ENCODE data around the gene MIOS.
A peak's percentile ranks its signal among the peaks of the same experiment; 100 is the strongest.

The MIOS gene

DNA sequence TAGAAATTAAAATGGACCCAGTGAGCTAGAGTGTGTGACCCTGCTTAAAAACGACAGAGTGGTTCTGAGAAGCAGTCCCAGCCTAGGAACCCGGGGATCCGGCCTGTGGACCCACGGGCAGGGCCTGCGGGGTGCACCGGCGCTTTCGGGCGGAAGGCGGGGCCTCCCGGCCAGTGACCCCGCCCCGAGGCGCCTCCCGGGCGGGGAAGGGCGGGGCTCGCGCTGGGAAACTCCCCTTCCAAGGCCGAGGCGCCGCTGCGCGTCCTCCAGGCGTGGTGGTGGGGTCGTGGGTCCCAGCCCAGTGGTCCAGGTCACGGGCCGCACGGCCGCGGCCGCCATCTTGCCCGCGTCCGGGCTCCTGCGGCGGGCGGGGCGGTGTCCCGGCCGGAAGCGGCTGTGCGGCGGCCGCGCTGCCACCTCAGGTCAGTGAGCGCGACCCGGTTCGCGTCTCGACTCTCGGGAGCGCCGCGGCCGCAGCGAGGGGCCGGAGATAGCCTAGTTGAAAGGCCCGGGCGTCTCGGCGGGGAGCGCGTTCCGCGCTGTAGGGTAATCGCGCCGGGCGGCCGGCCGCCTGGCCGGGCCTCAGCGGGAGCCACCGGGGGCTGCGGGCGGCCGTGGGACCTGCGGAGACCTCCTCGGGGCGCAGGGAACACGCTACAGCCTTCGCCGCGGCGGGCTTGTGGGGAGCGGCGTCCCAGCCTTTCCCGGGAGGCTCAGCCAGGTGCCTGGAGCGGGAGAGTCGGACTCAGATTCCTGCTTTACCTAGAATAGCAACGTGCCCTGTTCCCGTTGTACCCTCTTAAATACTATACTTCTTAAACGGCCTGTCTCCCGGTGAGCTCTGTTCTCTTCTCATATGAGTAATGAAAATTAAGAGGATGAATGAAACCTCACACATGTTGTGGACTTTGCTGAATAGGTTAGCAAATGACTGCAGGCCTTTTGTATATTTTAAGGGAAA, at the start of gene MIOS:
MIOS (plus strand) TSS at position 234 of the 961 bp plus-strand sequence. CDS start 5,592 bp downstream, outside the sequence.
- DNase-seq, result peak; percentile 44

DNA sequence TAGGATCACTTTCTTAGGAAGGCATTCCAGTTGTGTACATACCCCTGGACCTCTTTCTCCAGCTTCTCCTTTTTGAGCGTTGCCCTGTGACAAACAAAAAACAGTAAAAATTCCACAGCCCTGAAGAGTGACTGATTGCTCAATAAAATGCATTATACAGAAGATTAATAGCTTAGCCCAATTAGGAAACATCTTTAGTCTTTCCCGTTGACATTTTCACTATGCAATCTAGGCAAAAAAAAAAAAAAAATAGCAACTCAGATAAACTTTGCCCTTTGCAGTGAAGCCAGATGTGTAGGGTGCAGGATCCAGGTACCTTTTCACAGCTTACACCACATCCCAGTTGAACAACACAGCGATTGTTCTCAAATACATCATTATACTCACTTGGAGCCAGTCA, 48.9 kb upstream of the MIOS start:
- no peak for DNase-seq

DNA sequence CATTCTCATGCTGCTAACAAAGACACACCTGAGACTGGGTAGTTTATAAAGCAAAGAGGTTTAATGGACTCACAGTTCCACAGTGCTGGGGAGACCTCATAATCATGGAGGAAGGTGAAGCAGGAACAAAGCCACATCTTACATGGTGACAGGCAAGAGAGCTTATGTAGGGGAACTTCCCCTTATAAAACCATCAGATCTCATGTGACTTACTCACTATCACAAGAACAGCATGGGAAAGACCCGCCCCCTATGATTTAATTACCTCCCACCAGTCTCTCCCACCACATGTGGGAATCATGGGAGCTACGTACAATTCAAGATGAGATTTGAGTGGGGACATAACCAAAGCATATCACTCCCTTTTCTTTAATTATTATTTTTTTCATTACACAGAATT, 47.6 kb upstream of the MIOS start:
- DNase-seq, result no peak

- no peak for DNase-seq
Measured at GRCh38 chr7:7519528-7519927, 47.2 kb upstream of the MIOS start.

DNA sequence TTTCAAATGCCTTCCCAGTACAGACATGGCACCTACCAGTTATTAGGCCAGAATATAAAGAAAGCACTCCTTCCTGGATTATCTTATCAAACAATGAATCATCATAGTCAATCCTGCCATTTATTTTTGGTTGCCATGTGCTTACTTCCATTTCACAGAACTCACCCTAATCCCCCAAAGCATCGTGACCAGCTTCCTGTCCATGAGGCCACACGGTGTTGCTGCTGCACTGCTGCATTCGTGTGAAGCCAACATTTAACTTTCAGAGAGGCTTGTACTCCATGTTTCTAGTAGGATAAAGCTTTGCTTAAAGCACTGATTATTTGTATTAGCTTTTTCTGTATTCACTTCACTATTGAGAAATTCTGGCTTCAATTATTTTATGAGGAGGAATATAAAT, 45.4 kb upstream of the MIOS start:
- no peak for DNase-seq

DNA sequence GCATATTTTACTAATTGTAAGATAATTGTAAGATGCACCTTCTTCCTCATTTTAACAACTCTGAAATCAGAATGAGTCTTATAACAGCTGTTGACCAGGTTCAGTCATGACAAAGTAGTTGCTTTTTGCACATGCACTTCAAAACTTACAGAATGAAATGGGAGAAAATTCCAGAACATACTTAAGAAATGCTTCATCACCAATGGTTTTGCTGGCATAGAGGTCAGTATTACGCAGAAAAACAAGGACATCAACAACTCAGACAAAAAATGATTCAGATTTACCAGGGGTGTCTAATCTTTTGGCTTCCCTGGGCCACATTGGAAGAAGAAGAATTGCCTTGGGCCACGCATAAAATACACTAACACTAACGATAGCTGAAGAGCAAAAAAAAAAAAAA, 44.3 kb upstream of the MIOS start:
- DNase-seq, result no peak

DNA sequence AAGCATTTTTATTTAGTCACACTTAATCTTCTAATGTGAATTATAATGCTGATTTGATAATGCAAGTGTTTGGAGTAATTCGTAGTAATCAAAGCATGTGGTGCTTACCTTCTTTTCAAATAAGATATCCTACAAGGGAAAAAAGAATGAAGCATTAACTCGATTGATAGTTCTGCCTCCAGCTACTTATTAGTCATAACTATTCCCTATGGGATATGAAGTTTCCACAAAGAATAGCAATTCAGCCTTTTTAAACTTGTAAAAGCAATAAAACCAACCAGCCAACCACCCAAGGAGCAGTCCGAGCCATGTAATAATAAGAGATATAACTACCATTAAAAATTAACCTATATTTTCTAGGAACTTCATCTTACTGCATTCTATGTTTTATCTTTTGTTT, 42.6 kb upstream of the MIOS start:
- DNase-seq, result no peak

DNA sequence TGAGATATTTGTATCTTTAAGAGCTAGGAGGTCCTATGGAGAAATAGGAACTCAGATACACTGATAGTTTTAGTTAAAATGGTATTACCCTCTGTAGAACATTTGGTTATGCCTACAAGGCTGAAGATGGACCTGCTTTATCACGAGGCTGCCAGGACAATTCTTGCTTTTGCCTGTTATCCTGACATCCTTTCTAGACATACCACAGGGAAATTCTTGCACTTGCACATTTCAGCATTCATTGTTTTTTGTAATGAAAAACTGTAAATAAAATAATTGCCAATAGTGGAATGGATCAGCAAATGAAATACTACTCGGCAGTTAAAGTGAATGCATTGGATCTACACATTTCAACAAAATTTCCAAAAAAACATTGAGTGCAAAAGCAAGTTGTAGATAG, 40.7 kb upstream of the MIOS start:
- no peak for DNase-seq

- DNase-seq, result no peak
Measured at GRCh38 chr7:7527047-7527446, 39.6 kb upstream of the MIOS start.

GRCh38 chr7:7529328-7529727, 37.4 kb upstream of the MIOS start:
- peak; percentile 94 for DNase-seq

DNA sequence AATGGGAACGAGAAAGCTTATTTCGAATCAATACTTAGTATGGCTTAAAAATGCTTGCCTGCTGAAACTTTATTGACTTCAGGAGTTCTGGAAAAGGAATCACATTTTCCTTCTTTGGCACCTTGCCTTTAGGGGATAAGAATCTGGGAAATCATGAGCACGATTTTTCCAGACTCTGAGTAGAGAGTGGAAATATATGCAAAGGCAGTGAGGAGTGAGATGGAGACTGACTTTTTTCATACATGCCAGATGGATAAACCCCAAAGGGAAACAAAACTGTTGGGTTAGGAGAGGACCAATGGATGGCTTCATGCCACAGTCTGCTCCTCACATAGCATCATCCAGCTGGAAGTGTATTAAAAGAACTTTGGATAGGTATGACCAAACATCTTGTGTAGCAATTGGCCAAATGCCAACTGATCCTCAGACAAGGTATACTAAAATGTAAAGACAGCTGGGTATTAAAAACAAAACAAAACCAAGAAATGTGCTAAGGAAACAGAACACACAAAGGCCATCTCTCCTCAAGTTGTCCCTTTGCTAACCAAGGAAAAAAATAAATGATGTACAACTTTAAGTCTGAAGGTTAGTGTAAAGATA, 32.8 kb upstream of the MIOS start:
- DNase-seq, result no peak

DNA sequence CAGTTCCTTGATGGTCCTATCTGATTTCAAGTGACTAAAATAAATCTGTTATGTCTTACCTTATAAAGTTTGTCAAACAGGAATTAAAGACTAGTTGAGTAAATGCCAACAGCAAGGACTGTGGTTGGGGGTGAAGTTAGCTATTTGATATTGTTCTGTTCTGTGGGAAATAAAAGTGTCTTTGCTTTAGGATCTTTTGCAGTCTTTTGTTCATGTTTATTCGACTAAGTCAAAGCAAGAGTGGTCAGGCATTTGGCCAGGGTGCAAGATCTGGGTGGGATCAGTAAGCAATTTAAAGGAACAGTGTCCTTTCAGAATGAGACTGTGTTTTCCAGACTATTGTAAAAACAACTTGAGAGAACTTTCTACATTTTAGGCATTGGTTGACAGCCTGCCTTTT, 31.0 kb upstream of the MIOS start, which contains the start of gene COL28A1:
COL28A1 (minus strand) TSS at position 183 of the 400 bp plus-strand sequence. CDS start 2,998 bp downstream, outside the sequence.
- no peak for DNase-seq

DNA sequence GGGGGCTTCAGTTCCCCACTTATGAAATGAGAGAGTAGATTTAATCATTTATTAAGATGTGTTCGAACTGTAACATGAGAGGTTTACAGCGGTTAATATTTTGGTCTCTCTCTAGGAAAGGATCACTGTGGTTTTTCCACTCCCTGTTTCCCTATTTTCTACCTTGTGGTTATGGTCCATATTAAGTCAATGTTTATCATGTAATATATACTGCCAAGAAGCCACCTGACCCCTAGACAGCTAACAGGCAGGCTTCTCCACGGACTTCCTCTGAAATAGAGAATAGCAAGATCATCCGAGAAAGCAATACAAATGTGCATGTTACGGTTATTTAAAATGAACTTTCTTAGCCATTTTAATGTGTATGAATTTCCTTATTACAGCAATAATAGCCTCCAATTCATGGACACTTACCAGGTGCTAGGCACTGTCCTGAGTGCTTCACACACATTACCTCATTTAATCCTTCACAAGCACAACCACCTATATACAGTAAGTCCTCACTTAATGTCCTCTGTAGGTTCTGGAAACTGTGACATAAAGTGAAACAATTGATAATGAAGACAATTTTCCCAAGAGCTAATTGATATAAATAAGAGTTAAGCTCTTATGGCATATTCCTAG, 30.2 kb upstream of the MIOS start:
- DNase-seq, result peak; percentile 81

GRCh38 chr7:7537711-7538110, 29.0 kb upstream of the MIOS start:
- no peak for DNase-seq

DNA sequence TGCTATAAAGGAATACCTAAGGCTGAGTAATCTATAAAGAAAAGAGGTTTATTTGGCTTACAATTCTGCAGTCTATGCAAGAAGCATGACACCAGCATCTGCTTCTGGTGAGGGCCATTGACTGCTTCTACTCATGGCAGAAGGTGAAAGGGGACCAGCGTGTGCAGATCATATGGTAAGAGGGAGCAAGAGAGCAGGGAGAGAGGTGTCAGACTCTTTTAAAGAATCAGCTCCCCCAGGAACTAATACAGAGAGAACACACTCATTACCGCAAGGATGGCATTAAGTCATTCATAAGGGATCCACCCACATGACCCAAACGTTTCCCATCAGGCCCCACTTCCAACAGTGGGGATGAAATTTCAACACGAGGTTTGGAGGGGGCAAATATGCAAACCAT, 27.5 kb upstream of the MIOS start:
- DNase-seq, result no peak

- DNase-seq, result no peak
Measured at GRCh38 chr7:7539711-7540110, 27.0 kb upstream of the MIOS start.

- no peak for DNase-seq
Measured at GRCh38 chr7:7542251-7542835, 24.3 kb upstream of the MIOS start.

- no peak for DNase-seq
Measured at GRCh38 chr7:7548407-7548806, 18.3 kb upstream of the MIOS start.

- no peak for DNase-seq
Measured at GRCh38 chr7:7550663-7551062, 16.0 kb upstream of the MIOS start.

GRCh38 chr7:7552199-7552598, 14.5 kb upstream of the MIOS start:
- DNase-seq, result no peak

- DNase-seq, result no peak
Measured at GRCh38 chr7:7553386-7553785, 13.3 kb upstream of the MIOS start.

GRCh38 chr7:7554021-7554432, 12.7 kb upstream of the MIOS start:
- DNase-seq, result no peak

All from NCI-H2029 (cell line).